A172 (cell line): ENCODE data around the gene OTOG. TPM values are rescaled to one million over a fixed set of nuclear protein-coding genes. Genes with fewer than 3 reads are reported as not detected.

Experiments used
- DNase-seq: peaks from one replicate; pipeline ENCODE4 v3.0.0-alpha.2; 2015; ENCODE audit warnings: low spot score
- total RNA-seq: library from RNA; depleted of rRNA; stranded (reverse); fragments of >200 nt; shearing (Covaris generic); gene quantifications from 2 replicates; pipeline ENCODE4 v1.2.3, GENCODE V29; 2014

The OTOG gene
- total RNA-seq, 1 experiment from 2014 or later = not detected

GRCh38 chr11:17649261-17649660 is 102.2 kb downstream of the OTOG start:
- DNase-seq = no peak

GRCh38 chr11:17649696-17650095 is 102.6 kb downstream of the OTOG start:
- no peak for DNase-seq

DNA sequence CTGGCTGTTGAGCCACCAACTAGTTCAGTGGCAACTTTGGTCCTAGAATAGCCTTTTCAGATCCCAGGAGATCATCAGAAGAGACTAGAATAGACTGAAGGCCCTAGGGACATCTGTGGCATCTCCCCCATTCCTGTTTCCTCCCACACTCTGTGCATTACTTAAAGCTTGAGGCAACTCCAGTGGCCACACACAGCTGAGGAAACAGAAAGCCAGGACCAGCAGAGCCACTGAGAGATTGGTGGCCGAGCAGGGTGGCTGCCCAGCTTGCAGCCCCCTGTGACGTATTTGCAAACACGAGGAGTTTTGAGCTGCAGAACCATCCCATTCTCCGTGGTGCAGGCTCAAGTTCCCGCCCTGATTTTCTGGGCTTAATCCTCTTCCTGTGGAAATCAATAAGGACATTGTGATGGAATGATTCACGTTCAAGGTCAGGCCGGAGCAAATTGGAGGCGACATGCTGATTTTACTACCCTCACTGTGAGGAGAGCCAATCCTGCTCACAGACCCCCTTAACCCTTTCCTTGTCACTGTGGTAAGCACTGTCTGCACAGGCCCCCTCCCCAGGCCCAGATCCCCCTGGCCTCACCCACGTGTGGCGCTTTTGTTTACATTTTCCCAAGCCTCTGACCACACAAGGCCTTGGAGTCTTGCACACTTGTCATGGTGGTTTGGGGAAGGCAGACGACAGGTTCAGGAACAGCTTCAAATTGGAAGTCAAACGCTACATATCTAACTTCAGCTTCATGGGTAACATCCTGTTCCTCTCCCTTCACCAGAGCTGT is 103.3 kb downstream of the OTOG start:
- no peak for DNase-seq

- no peak for DNase-seq
Observed at GRCh38 chr11:17651061-17651460, 104.0 kb downstream of the OTOG start.

DNA sequence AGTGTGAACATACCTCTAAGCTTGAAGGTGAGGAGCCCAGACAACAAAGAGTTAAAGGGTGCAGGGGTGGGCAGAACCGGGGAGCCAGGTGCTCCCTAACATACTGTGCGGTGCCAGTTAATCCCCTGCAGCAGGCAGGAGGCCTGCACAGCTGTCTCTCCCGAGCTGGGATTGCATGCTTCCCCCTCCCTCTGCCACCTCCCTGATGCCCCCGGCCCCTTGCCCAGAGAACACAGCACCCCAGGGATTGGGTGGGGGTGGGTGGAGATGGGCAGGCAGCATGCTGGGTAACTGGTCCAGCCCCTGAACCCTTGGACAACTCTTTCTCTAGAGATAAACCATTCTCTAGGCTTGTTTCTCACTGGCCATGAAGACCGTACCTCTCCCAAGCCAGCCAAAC is 104.6 kb downstream of the OTOG start:
- no peak for DNase-seq

DNA sequence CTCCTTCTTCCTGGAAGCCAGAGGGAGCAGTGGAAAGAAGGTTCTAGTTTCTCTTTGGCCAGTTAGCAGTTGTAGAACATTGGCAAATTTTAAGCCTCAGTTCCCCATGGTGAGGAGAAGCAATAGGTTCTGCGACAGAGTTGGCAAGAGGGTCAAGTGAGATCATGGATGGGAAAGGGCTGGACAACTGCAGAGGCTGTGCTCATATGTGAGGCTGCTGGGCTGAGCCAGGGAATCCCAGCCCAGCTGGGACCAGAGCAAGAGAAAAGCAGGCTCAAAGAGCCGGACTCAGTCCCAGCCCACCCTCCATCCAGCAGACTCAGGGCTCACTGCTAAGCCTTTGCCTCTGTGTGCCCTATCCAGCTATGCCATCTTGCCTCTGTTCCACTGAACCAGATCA is 105.5 kb downstream of the OTOG start:
- DNase-seq = no peak

DNA sequence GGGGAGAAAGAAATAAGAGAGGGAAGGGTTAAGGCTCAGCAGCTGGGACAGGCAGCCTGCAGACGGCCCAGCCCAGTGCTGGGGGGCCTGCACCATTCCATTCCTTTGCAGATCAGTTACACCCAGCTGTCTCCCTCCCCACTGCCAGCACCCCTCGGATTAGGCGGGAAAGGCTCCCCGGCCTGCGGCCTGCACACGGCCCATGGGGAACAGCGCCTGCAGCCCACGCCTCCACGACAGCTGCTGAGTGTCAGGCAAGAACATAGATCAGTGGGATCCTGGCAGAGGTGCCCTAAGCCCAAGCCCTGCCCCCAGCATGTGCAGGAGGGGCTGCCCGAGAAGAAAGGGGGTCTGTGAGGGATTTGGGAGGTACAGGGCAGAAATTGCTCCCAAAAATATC is 106.6 kb downstream of the OTOG start:
- DNase-seq = no peak

- no peak for DNase-seq
Observed at GRCh38 chr11:17655682-17656081, 108.6 kb downstream of the OTOG start.

- no peak for DNase-seq
Observed at GRCh38 chr11:17658211-17658610, 111.2 kb downstream of the OTOG start.

GRCh38 chr11:17668166-17668565 is 121.1 kb downstream of the OTOG start:
- no peak for DNase-seq

- no peak for DNase-seq
Observed at GRCh38 chr11:17672469-17672868, 125.4 kb downstream of the OTOG start.

DNA sequence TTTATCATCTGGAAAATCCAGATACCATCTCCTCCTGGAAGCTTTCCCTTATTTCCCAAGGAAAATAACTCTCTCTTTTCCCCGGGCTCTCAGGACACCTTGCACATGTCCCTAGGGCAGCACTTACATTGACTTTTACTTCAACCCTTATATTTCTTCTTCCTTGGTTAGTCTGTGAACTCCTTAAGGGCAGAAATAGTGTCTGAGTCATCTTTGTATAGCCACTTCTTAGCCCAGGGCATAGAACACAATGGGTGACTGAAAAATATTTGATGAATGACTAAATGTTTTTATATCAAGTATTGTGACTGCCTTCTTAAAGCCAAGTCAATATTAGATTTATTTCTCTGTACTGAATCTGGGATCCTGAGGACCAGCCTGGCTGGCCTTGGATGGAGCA is 126.9 kb downstream of the OTOG start:
- DNase-seq = peak; percentile 55

- no peak for DNase-seq
Observed at GRCh38 chr11:17682848-17683247, 135.8 kb downstream of the OTOG start.

GRCh38 chr11:17683377-17684161 is 136.5 kb downstream of the OTOG start:
- DNase-seq = peak; percentile 92

DNA sequence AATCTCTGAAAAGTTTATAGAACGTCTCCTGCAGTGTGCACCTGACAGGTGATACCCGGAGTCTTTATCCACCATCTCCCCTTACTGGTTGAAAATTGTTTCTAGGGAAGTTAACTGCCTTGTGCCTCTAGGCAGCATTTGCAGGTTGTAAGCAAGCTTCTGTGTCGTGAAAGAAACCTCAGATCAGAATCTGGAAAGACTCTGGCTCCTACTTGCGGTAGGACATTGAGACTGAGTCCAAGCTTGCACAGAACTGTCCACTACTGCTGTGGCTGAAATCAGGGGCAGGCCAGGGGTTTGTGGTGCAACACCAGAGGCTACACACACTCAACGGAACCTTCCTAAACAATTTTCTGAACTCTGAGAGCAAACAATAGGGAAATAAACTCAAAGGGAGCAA is 137.5 kb downstream of the OTOG start:
- DNase-seq = no peak

GRCh38 chr11:17686231-17686980 is 139.3 kb downstream of the OTOG start:
- no peak for DNase-seq

- no peak for DNase-seq
Observed at GRCh38 chr11:17687946-17688670, 141.0 kb downstream of the OTOG start.

- no peak for DNase-seq
Observed at GRCh38 chr11:17691550-17691949, 144.5 kb downstream of the OTOG start.

- no peak for DNase-seq
Observed at GRCh38 chr11:17691976-17692375, 144.9 kb downstream of the OTOG start.

DNA sequence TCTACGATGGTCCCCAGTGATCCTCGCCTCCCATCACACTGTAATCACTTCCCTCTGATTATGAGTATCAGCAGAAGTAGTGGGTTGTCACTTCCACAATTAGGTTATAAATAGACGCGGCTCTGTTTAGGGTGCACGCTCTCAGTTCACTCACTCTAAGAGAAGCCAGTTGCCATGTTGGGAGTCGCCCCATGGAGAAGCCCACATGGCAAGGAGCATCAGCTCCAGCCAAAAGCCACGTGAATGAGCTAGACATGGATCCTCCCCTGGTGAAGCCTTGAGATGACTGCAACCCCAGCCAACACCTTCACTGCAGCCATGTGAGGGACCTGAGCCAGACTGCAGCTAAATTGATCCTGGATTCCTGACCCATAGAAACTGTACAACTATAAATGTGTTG is 145.9 kb downstream of the OTOG start:
- DNase-seq = no peak

DNA sequence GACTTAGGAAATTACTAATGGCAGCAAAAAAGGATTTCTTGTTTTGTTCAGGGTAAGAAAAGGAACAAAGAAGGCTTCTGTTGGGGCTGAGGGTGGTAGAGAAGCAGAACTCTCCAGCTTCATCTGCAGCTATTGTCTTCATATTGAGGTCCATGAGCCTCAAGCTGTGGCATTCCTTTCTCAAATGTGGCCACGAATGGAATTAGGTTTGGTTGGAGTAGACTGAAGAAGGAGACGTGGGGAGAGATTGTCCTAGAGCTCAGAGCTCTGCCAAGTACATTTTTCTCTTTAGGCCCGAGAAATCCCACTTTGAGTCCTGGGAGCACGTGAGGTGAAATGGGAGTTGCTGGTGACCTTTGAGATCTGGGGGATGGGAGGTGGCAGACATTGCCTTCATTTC is 146.5 kb downstream of the OTOG start:
- no peak for DNase-seq
